Vagina (tissue), 2 donors: ENCODE measurements around the gene KIF21B.

Source experiments
- POLR2A ChIP-seq, 2 donors: fragments of 450-650 bp; IDR thresholded peaks; one replicate each; pipeline ENCODE4 v1.6.1; 2017; ENCODE audit warnings: antibody characterized with exemption in 2 of 2, mild to moderate bottlenecking in 2 of 2, moderate library complexity in 2 of 2
- TF ChIP-seq, protein P1 (sequence below), 3 experiments: fragments of 450-650 bp in 2 of 3; fragments of 200-600 bp in 1 of 3; sonication (generic) in 1 of 3; IDR thresholded peaks; one replicate each; pipeline ENCODE4 v1.5.1; 2017 to 2019; ENCODE audit warnings: antibody characterized with exemption in 3 of 3, mild to moderate bottlenecking in 2 of 3, moderate library complexity in 2 of 3

DNA sequence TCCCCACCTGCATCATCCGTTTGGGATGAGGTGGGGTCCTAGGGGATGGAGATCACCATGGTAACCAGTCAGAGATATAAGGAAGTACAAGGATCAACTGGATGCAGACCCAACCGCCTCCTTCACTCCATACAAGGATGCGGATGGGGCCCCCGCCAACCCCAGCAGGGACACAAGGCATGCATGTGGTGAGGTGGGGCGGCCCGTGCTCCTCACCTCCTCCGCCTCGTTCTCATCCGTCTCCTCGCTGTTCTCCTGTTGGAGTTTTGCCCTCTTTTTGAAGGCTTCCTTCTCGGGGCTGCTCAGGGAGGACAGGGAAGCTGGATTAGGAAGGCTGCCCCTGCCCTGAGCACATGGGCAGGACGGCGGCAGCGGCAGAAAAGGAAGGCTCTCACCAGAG, 23.8 kb downstream of the KIF21B start:
- TF ChIP-seq, protein P1, sequence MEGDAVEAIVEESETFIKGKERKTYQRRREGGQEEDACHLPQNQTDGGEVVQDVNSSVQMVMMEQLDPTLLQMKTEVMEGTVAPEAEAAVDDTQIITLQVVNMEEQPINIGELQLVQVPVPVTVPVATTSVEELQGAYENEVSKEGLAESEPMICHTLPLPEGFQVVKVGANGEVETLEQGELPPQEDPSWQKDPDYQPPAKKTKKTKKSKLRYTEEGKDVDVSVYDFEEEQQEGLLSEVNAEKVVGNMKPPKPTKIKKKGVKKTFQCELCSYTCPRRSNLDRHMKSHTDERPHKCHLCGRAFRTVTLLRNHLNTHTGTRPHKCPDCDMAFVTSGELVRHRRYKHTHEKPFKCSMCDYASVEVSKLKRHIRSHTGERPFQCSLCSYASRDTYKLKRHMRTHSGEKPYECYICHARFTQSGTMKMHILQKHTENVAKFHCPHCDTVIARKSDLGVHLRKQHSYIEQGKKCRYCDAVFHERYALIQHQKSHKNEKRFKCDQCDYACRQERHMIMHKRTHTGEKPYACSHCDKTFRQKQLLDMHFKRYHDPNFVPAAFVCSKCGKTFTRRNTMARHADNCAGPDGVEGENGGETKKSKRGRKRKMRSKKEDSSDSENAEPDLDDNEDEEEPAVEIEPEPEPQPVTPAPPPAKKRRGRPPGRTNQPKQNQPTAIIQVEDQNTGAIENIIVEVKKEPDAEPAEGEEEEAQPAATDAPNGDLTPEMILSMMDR (IDR thresholded peaks at IDR 0.05): no peak
- TF ChIP-seq POLR2A (IDR thresholded peaks at IDR 0.05): no peak
